OCI-LY3 (cell line): ENCODE data around the gene BARX2.

Source experiments
- EZH2phosphoT487 ChIP-seq: fragments of 200-600 bp; shearing (Covaris generic); IDR thresholded peaks from 2 replicates; pipeline ENCODE4 v1.6.1; 2018; ENCODE audit warnings: antibody characterized with exemption, mixed run types, low read depth
- TF ChIP-seq, protein P1 (sequence below): fragments of 200-600, 300-600 bp; sonication (generic); IDR thresholded peaks from 2 replicates; pipeline ENCODE4 v1.5.1; 2014; ENCODE audit warnings: antibody characterized with exemption, low read length, low read depth

DNA sequence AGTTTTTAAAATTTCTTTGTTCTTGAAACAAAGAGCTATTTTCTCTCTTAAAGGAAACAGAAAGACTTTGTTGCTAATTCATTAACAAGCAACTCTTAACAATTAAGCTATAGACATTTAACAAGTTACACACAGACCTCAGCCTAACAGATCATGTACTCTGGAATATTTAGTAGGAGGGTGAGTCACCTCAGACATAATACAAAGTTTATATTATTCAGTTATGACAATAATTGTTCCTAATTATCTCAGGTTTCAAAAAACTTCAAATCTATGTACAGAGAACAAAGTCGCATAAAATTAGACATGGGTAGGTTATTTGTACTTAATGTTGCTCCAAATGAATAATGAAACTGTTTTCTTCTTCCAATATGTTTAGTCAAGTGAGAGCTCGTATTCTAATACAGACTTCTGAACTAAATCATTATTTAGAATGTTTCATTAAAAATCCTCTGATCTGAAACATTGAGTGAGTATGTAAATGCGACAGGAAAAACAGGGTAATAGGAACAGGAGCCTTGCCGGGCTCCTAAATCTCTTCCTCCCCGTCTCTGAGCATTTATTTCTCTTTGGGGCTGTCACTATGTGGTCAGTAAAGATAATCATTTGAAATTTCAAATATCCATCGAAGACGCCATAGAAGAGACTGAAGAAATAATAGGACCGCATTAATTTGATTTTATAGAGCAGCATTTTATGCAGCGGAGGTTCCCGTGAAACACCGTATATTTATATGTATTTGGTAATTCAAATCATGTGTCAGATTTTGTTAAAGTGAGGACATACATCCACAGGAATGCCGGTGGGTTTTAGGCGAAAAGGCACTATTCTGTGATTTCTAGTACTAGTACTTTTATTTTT lies 8.7 kb upstream of the BARX2 start:
- TF ChIP-seq, protein P1, sequence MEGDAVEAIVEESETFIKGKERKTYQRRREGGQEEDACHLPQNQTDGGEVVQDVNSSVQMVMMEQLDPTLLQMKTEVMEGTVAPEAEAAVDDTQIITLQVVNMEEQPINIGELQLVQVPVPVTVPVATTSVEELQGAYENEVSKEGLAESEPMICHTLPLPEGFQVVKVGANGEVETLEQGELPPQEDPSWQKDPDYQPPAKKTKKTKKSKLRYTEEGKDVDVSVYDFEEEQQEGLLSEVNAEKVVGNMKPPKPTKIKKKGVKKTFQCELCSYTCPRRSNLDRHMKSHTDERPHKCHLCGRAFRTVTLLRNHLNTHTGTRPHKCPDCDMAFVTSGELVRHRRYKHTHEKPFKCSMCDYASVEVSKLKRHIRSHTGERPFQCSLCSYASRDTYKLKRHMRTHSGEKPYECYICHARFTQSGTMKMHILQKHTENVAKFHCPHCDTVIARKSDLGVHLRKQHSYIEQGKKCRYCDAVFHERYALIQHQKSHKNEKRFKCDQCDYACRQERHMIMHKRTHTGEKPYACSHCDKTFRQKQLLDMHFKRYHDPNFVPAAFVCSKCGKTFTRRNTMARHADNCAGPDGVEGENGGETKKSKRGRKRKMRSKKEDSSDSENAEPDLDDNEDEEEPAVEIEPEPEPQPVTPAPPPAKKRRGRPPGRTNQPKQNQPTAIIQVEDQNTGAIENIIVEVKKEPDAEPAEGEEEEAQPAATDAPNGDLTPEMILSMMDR: no peak
- TF ChIP-seq EZH2phosphoT487: no peak
